HFFc6 (cell line): Measurements from ENCODE around the gene HS1BP3. TPM values are rescaled to one million over a fixed set of nuclear protein-coding genes. Genes with fewer than 3 reads are reported as not detected.

Experiments used
- DNase-seq: peaks from one replicate; pipeline ENCODE4 v3.0.0-alpha.2; 2018
- H3K27ac Mint-ChIP-seq: 2 replicates; pipeline ENCODE4 v1.8.0; 2020; ENCODE audit warnings: mild to moderate bottlenecking, mixed read lengths
- H3K27me3 Mint-ChIP-seq: 2 replicates; pipeline ENCODE4 v1.8.0; 2021; ENCODE audit warnings: mild to moderate bottlenecking, moderate library complexity, mixed read lengths; ENCODE audit not compliant: insufficient read depth
- H3K36me3 Mint-ChIP-seq: 2 replicates; pipeline ENCODE4 v1.8.0; 2021; ENCODE audit warnings: low read depth, mixed read lengths
- H3K4me1 Mint-ChIP-seq: 2 replicates; pipeline ENCODE4 v1.8.0; 2020; ENCODE audit warnings: low read depth, mixed read lengths
- H3K4me3 Mint-ChIP-seq: 2 replicates; pipeline ENCODE4 v1.8.0; 2020; ENCODE audit warnings: mild to moderate bottlenecking, moderate library complexity, mixed read lengths
- H3K9me3 Mint-ChIP-seq: 2 replicates; pipeline ENCODE4 v1.8.0; 2020; ENCODE audit warnings: mild to moderate bottlenecking, mixed read lengths
- total RNA-seq, 6 experiments: library from RNA; stranded (reverse); fragmentation: NEBNext Ultra II Directional; extraction: Animal tissue kit (Norgen Biotek cat#: 25700); gene quantifications; 2 replicates in 1 of 6; 3 replicates in 5 of 6; pipeline ENCODE4 v1.2.3, GENCODE V29; 2021
- TF ChIP-seq, protein P1 (sequence below): fragments of 200-600 bp; sonication (generic); IDR thresholded peaks from 2 replicates; pipeline ENCODE4 v1.5.0; 2021; ENCODE audit warnings: antibody characterized with exemption, mild to moderate bottlenecking

HS1BP3 gene
- total RNA-seq, 6 experiments from 2014 or later, result 12.7 to 17.3 (median 15.8) TPM

DNA sequence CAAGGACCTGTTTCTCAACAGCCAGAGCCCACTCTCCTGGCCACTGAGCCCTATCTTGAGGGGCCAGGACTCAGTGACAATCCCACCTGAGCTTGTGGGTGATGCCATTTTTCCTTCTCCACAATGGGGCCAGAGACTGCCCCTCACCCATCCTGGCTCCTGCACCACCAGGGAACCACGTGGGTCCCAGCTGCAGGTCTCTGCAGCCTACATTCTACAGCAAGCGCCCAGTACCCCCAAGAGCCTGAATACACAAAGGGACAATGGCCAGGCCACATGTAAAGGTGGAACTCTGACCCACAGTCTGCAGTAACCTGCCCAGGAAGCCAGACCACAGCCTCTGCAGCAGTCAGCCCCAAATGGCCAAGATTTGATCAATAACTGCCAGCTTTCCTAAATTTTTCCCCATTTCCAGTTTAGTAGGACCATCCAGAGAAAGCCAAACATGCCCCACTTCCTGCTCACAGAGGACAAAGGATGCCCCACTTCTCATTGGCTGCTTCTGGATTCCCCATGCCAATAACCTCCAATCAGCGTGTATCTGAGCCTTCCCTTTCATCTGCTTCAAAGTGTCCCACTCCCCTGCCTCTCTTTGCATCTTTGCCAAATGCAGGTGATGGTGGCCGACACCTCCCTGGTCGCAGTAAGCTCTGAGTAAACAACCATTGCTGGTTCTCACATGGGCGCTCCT lies 19.1 kb downstream of the HS1BP3 start:
- Mint-ChIP-seq H3K36me3 (no peaks in the 10 kb centered on the region), H3K4me3 (no peak overlapping the region), H3K27me3 (peaks cover 6% of the 10 kb centered on the region; the same call in 1 of the 2 replicates), H3K27ac (no peak overlapping the region), H3K4me1 (peaks cover 25% of the 10 kb centered on the region), H3K9me3 (no peaks in the 10 kb centered on the region)
- DNase-seq, result no peak
- TF ChIP-seq, protein P1, sequence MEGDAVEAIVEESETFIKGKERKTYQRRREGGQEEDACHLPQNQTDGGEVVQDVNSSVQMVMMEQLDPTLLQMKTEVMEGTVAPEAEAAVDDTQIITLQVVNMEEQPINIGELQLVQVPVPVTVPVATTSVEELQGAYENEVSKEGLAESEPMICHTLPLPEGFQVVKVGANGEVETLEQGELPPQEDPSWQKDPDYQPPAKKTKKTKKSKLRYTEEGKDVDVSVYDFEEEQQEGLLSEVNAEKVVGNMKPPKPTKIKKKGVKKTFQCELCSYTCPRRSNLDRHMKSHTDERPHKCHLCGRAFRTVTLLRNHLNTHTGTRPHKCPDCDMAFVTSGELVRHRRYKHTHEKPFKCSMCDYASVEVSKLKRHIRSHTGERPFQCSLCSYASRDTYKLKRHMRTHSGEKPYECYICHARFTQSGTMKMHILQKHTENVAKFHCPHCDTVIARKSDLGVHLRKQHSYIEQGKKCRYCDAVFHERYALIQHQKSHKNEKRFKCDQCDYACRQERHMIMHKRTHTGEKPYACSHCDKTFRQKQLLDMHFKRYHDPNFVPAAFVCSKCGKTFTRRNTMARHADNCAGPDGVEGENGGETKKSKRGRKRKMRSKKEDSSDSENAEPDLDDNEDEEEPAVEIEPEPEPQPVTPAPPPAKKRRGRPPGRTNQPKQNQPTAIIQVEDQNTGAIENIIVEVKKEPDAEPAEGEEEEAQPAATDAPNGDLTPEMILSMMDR, result no peak

- no peaks in the 10 kb centered on the region for H3K9me3 Mint-ChIP-seq
- peaks cover 22% of the 10 kb centered on the region for H3K4me1 Mint-ChIP-seq
- no peak overlapping the region for H3K27ac Mint-ChIP-seq
- no peaks in the 10 kb centered on the region for H3K36me3 Mint-ChIP-seq
- TF ChIP-seq, protein P1, result no peak
- no peak for DNase-seq
- H3K27me3 Mint-ChIP-seq, result peaks cover 6% of the 10 kb centered on the region; the same call in 1 of the 2 replicates
- H3K4me3 Mint-ChIP-seq, result no peak overlapping the region
Observed at GRCh38 chr2:20630967-20631366, 19.9 kb downstream of the HS1BP3 start.

GRCh38 chr2:20629581-20630171 lies 21.2 kb downstream of the HS1BP3 start:
- Mint-ChIP-seq H3K4me1 (peaks cover 9% of the 10 kb centered on the region), H3K4me3 (no peak overlapping the region), H3K9me3 (no peaks in the 10 kb centered on the region), H3K27me3 (peaks cover 3% of the 10 kb centered on the region; the same call in 1 of the 2 replicates), H3K27ac (no peak overlapping the region), H3K36me3 (no peaks in the 10 kb centered on the region)
- no peak for DNase-seq
- TF ChIP-seq, protein P1, result no peak

GRCh38 chr2:20629181-20629580 lies 21.7 kb downstream of the HS1BP3 start:
- H3K9me3 Mint-ChIP-seq, result no peaks in the 10 kb centered on the region
- no peaks in the 10 kb centered on the region for H3K36me3 Mint-ChIP-seq
- no peak overlapping the region for H3K27ac Mint-ChIP-seq
- peaks cover 4% of the 10 kb centered on the region for H3K4me1 Mint-ChIP-seq
- no peak for DNase-seq
- peaks cover 5% of the 10 kb centered on the region; the same call in 1 of the 2 replicates for H3K27me3 Mint-ChIP-seq
- TF ChIP-seq, protein P1, result no peak
- no peak overlapping the region for H3K4me3 Mint-ChIP-seq

- H3K4me3 Mint-ChIP-seq, result no peak overlapping the region
Observed at GRCh38 chr2:20627712-20628380, 23.1 kb downstream of the HS1BP3 start.

More at GRCh38 chr2:20627712-20628380, 23.1 kb downstream of the HS1BP3 start:
- no peak overlapping the region for H3K27ac Mint-ChIP-seq
- no peaks in the 10 kb centered on the region for H3K36me3 Mint-ChIP-seq
- no peaks in the 10 kb centered on the region for H3K9me3 Mint-ChIP-seq
- no peak for DNase-seq
- H3K4me1 Mint-ChIP-seq, result no peaks in the 10 kb centered on the region; the same call in 1 of the 2 replicates
- TF ChIP-seq, protein P1, result no peak
- H3K27me3 Mint-ChIP-seq, result peaks cover 5% of the 10 kb centered on the region; the same call in 1 of the 2 replicates
